Astrocyte of the cerebellum (primary cell): ENCODE data around the gene MYRF.

ENCODE experiments used
- DNase-seq: peaks from one replicate; pipeline ENCODE4 v3.0.0-alpha.2; 2011; ENCODE audit warnings: low read depth
- H3K4me3 ChIP-seq: 2 replicates; pipeline ENCODE4 v1.5.1; 2011; ENCODE audit warnings: mild to moderate bottlenecking, low read depth, low read length, moderate library complexity
- CTCF ChIP-seq: IDR thresholded peaks from 2 replicates; pipeline ENCODE4 v1.5.1; 2012; ENCODE audit warnings: low read length, low read depth, moderate library complexity, mild to moderate bottlenecking; ENCODE audit errors: missing control alignments
- in situ Hi-C: cut with HindIII; loops from 2 replicates; pipeline ENCODE4 v1.10.0; 2017; ENCODE audit warnings: low sequenced_read_pairs

MYRF gene

GRCh38 chr11:61718046-61718531 is 34.3 kb upstream of the MYRF start:
- no peak for DNase-seq
- in situ Hi-C loops: no loop called here
- TF ChIP-seq CTCF: no peak
- peak overlapping the region; percentile 43 for H3K4me3 ChIP-seq

- in situ Hi-C loops: no loop called here
- H3K4me3 ChIP-seq: peak overlapping the region; percentile 43
- DNase-seq: no peak
- no peak for TF ChIP-seq CTCF
Measured at GRCh38 chr11:61718621-61719302, 33.7 kb upstream of the MYRF start.

- no peak for TF ChIP-seq CTCF
- in situ Hi-C loops: loop anchor here (5.0 kb wide), 2 partner anchors 48 to 78 kb away; no protein-coding TSS in a partner anchor
- H3K4me3 ChIP-seq: no peak overlapping the region
- DNase-seq: no peak
Measured at GRCh38 chr11:61719978-61720377, 32.5 kb upstream of the MYRF start.

GRCh38 chr11:61720597-61720996 is 31.8 kb upstream of the MYRF start:
- no peak for TF ChIP-seq CTCF
- H3K4me3 ChIP-seq: no peak overlapping the region
- in situ Hi-C loops: loop anchor here (5.0 kb wide), 2 partner anchors 48 to 78 kb away; no protein-coding TSS in a partner anchor
- no peak for DNase-seq

GRCh38 chr11:61724437-61724836 is 28.0 kb upstream of the MYRF start:
- DNase-seq: no peak
- in situ Hi-C loops: loop anchor here (5.0 kb wide), 2 partner anchors 52 to 82 kb away; no protein-coding TSS in a partner anchor
- TF ChIP-seq CTCF: no peak
- no peak overlapping the region for H3K4me3 ChIP-seq

- in situ Hi-C loops: no loop called here
- DNase-seq: peak; percentile 42
- H3K4me3 ChIP-seq: no peak overlapping the region
- no peak for TF ChIP-seq CTCF
Measured at GRCh38 chr11:61725781-61726231, 26.6 kb upstream of the MYRF start.
